ENCODE data around the gene CD7.

DNA sequence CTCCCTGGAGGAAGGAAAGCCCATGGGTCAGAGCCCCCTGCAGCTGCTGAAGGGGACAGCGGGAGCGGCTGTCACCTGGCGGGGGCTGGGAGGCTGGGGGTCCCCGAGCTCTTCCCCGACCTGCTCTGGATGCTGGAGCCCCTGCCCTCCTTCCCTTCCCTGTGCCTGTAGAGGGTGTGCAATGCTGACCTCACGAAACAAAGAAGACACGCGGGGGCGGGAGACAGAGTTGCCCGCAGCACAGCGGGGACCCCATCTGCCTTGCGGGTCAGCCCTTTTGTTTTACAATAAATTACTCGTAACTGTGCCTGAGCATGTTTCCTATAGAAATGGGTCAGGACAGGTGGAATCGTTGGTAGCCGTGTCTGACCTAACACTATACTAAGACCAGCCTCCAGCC, 9.9 kb upstream of the CD7 start:
- TF ChIP-seq CTCF (IDR thresholded peaks at IDR 0.05; ENCODE audit: low read length) (no peak), EZH2 (IDR thresholded peaks at IDR 0.05; ENCODE audit: borderline replicate concordance, low read length) (no peak)

Data from OCI-LY1 (cell line).